Ecto neural progenitor cell (in vitro differentiated cells): ENCODE data around the gene TRIM49D2.
"Not testable (repeated sequence)": the region's sequence is repeated elsewhere in the genome, so short reads cannot be mapped to it uniquely, and the experiment has no call there.

Experiments used
- DNase-seq: peaks from one replicate; pipeline ENCODE4 v3.0.0-alpha.2; 2018; ENCODE audit warnings: low spot score

TRIM49D2 gene

GRCh38 chr11:89923764-89924163 lies at the start of gene TRIM49D2:
Gene TRIM49D2 (plus strand): TSS chr11:89924064. CDS start chr11:89926762, 2,698 bp downstream.
- not testable (repeated sequence) for DNase-seq

- DNase-seq = not testable (repeated sequence)
These were observed 46.4 kb upstream of the TRIM49D2 start for GRCh38 chr11:89877511-89877910.

GRCh38 chr11:89893245-89893644 lies 30.6 kb upstream of the TRIM49D2 start:
- DNase-seq = not testable (repeated sequence)

- DNase-seq = not testable (repeated sequence)
These were observed 23.1 kb upstream of the TRIM49D2 start for GRCh38 chr11:89900809-89901208.

- DNase-seq = no peak
These were observed 1.6 kb upstream of the TRIM49D2 start, which contains the start of gene TRIM49D1 for GRCh38 chr11:89922195-89922660. Gene TRIM49D1 (minus strand): TSS chr11:89922245. CDS start chr11:89917710, 4,535 bp downstream.

GRCh38 chr11:89960833-89961232 lies 37.0 kb downstream of the TRIM49D2 start:
- DNase-seq = not testable (repeated sequence)

GRCh38 chr11:89965737-89966136 lies 41.9 kb downstream of the TRIM49D2 start, which contains the start of gene TRIM64:
Gene TRIM64 (plus strand): TSS chr11:89966037. CDS start chr11:89968504, 2,467 bp downstream.
- DNase-seq = not testable (repeated sequence)
